Prostate gland (tissue), 2 donors: ENCODE measurements around the gene DPYSL5. TPM values are rescaled to one million over a fixed set of nuclear protein-coding genes. Genes with fewer than 3 reads are reported as not detected.
A peak's percentile ranks its signal among the peaks of the same experiment; 100 is the strongest.

ENCODE experiments used
- DNase-seq: peaks from one replicate; pipeline ENCODE4 v3.0.0-alpha.2; 2019; ENCODE audit warnings: low spot score
- H3K27ac ChIP-seq, 2 donors: fragments of 200-600 bp; sonication (generic); 2 replicates each; pipeline ENCODE4 v1.5.1; 2017 to 2019
- H3K27me3 ChIP-seq: fragments of 200-600 bp; sonication (generic); replicated peaks from 2 replicates; pipeline ENCODE4 v1.5.1; 2019; ENCODE audit not compliant: insufficient read depth
- H3K36me3 ChIP-seq, 2 donors: fragments of 200-600 bp; sonication (generic); 1 replicate in 1 of 2; 2 replicates in 1 of 2; pipeline versions ENCODE4 v1.5.1 to v1.8.1; 2017 to 2019
- H3K4me1 ChIP-seq: fragments of 200-600 bp; sonication (generic); replicated peaks from 2 replicates; pipeline ENCODE4 v1.5.1; 2019
- H3K4me3 ChIP-seq, 2 donors: fragments of 200-600 bp; sonication (generic); 2 replicates each; pipeline ENCODE4 v1.5.1; 2017 to 2019
- H3K9me3 ChIP-seq: fragments of 200-600 bp; sonication (generic); 2 replicates; pipeline ENCODE4 v1.5.1; 2017
- CTCF ChIP-seq, 4 experiments: fragments of 200-600 bp in 2 of 4; fragments of 450-650 bp in 2 of 4; sonication (generic) in 2 of 4; IDR thresholded peaks; 1 replicate in 3 of 4; 2 replicates in 1 of 4; pipeline ENCODE4 v1.5.1; 2016 to 2019; ENCODE audit warnings: antibody characterized with exemption in 4 of 4, mild to moderate bottlenecking in 2 of 4, moderate library complexity in 2 of 4
- POLR2A ChIP-seq: fragments of 450-650 bp; IDR thresholded peaks from one replicate; pipeline ENCODE4 v1.6.1; 2016; ENCODE audit warnings: antibody characterized with exemption, mild to moderate bottlenecking
- POLR2AphosphoS5 ChIP-seq: sonication (generic); formaldehyde crosslinking; IDR thresholded peaks from one replicate; pipeline ENCODE4 v1.6.1; 2017; ENCODE audit warnings: antibody characterized with exemption
- WGBS: methylation state at CpG from one replicate; pipeline ENCODE4 v1.1.5; 2018; 5-methylcytosine and 5-hydroxymethylcytosine counted together
- intact Hi-C: fragments of 100-400 bp; cut with DNase I; formaldehyde crosslinking; loops from one replicate; pipeline ENCODE4 v1.14.2; 2022
- total RNA-seq, 2 donors: library from RNA; depleted of rRNA; stranded (reverse); fragments of >200 nt; gene quantifications; one replicate each; pipeline ENCODE4 v1.1.0, GENCODE V29; 2016

The DPYSL5 gene
- total RNA-seq, 2 donors from 2014 or later = 1.2 TPM; not detected in 1

GRCh38 chr2:26843041-26843440, 4.9 kb upstream of the DPYSL5 start:
- Histone ChIP-seq H3K27ac (no peak overlapping the region), H3K9me3 (no peaks in the 10 kb centered on the region), H3K4me3 (no peak overlapping the region), H3K27me3 (peaks cover 14% of the 10 kb centered on the region), H3K4me1 (peaks cover 10% of the 10 kb centered on the region), H3K36me3 (no peaks in the 10 kb centered on the region)
- intact Hi-C loops = no loop called here
- TF ChIP-seq CTCF (IDR thresholded peaks at IDR 0.05) (no peak), POLR2AphosphoS5 (no peak), POLR2A (no peak)
- WGBS = 37% methylated on average over 4 of the region's 4 CpGs
- DNase-seq = no peak

DNA sequence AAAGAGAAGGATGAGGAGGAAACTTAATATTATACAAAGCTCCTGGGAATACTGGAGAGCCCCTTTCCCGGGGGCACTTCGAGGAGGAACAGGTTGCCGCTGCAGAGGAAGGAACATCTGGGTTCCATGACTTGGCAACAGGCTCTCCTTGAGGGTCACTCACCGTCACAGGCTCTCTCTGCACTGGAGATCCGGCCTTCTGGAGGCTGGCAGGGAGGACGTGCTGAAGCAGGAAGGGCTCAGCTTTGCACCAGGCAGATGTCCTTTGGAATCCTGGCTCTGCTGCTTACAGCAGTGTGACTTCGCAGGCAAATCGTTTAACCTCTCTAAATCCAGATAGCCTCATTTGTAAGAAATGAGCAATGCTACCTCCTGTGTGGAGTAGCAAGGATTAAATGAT, 2.9 kb upstream of the DPYSL5 start:
- no peak overlapping the region for H3K27ac ChIP-seq
- no peaks in the 10 kb centered on the region for H3K9me3 ChIP-seq
- H3K36me3 ChIP-seq = no peaks in the 10 kb centered on the region
- intact Hi-C loops = loop anchor here (5.0 kb wide), 3 partner anchors 77 to 172 kb away; no protein-coding TSS in a partner anchor
- 45% methylated on average over 8 of the region's 8 CpGs for WGBS
- H3K4me1 ChIP-seq = peaks cover 22% of the 10 kb centered on the region
- peaks cover 32% of the 10 kb centered on the region for H3K27me3 ChIP-seq
- H3K4me3 ChIP-seq = no peak overlapping the region
- DNase-seq = no peak
- TF ChIP-seq POLR2AphosphoS5 (no peak), POLR2A (no peak), CTCF (IDR thresholded peaks at IDR 0.05) (no peak)

GRCh38 chr2:26846334-26847306, 1.3 kb upstream of the DPYSL5 start:
- Histone ChIP-seq H3K4me3 (no peak overlapping the region), H3K27ac (no peak overlapping the region), H3K9me3 (no peaks in the 10 kb centered on the region), H3K4me1 (peaks cover 22% of the 10 kb centered on the region), H3K27me3 (peaks cover 34% of the 10 kb centered on the region), H3K36me3 (no peaks in the 10 kb centered on the region)
- peak; percentile 44 for DNase-seq
- no peak for TF ChIP-seq POLR2A
- TF ChIP-seq POLR2AphosphoS5 = peak; percentile 5
- TF ChIP-seq CTCF (IDR thresholded peaks at IDR 0.05) = peak in 3 of 4 experiments; percentile 58 to 76 (median 71)
- intact Hi-C loops = loop anchor here (5.0 kb wide), 3 partner anchors 76 to 171 kb away; no protein-coding TSS in a partner anchor
- 8% methylated on average over 35 of the region's 39 CpGs for WGBS

- intact Hi-C loops = loop anchor here (5.0 kb wide), 3 partner anchors 75 to 170 kb away; no protein-coding TSS in a partner anchor
- peak overlapping the region in 1 of 2 donors; percentile 32 for H3K4me3 ChIP-seq
Observed at GRCh38 chr2:26847307-26847654, 651 bp upstream of the DPYSL5 start.

More at GRCh38 chr2:26847307-26847654, 651 bp upstream of the DPYSL5 start:
- H3K4me1 ChIP-seq = peaks cover 22% of the 10 kb centered on the region
- H3K36me3 ChIP-seq = no peaks in the 10 kb centered on the region
- no peaks in the 10 kb centered on the region for H3K9me3 ChIP-seq
- H3K27me3 ChIP-seq = peaks cover 34% of the 10 kb centered on the region
- TF ChIP-seq CTCF (IDR thresholded peaks at IDR 0.05) (no peak), POLR2A (no peak), POLR2AphosphoS5 (no peak)
- no peak overlapping the region for H3K27ac ChIP-seq
- WGBS = 7% methylated on average over 27 of the region's 27 CpGs
- DNase-seq = no peak
